HEK293 (cell line): Measurements from ENCODE around the gene GRB10.

ENCODE experiments used
- CTCF ChIA-PET: fragments of 350-600 bp; formaldehyde crosslinking; extraction: SDS; loops from one replicate; lab custom pipeline; 2021; ENCODE audit warnings: antibody characterized with exemption; lab: Yijun Ruan, JAX
- POLR2A ChIA-PET: fragments of 300-600 bp; formaldehyde crosslinking; extraction: SDS; loops from one replicate; lab custom pipeline; 2020; ENCODE audit warnings: antibody characterized with exemption, inconsistent platforms; lab: Yijun Ruan, JAX
- H3K27ac ChIP-seq: fragments of 200-500 bp; sonication (Bioruptor generic); 2 replicates; pipeline ENCODE4 v1.5.1; 2014; ENCODE audit warnings: low read depth, low read length, control low read depth, inconsistent platforms; ENCODE audit errors: extremely low read depth
- H3K36me3 ChIP-seq, 2 experiments: fragments of 200-500 bp in 1 of 2; sonication (Bioruptor generic) in 1 of 2; 1 replicate in 1 of 2; 2 replicates in 1 of 2; pipeline ENCODE4 v1.5.1; 2014 to 2017; ENCODE audit warnings: inconsistent platforms in 2 of 2, low read length in 2 of 2; ENCODE audit not compliant: control insufficient read depth in 2 of 2, insufficient read depth in 1 of 2
- H3K4me1 ChIP-seq: fragments of 200-500 bp; sonication (Bioruptor generic); 2 replicates; pipeline ENCODE4 v1.5.1; 2014; ENCODE audit warnings: mild to moderate bottlenecking, low read length, inconsistent platforms; ENCODE audit not compliant: control insufficient read depth, insufficient read depth
- H3K4me3 ChIP-seq: 2 replicates; pipeline ENCODE4 v1.5.1; 2011; ENCODE audit warnings: low read depth, mild to moderate bottlenecking, control low read depth, low read length, moderate library complexity
- H3K9me3 ChIP-seq: fragments of 200-500 bp; sonication (Bioruptor generic); 2 replicates; pipeline ENCODE4 v1.5.1; 2014; ENCODE audit warnings: low read depth, low read length, inconsistent platforms; ENCODE audit not compliant: control insufficient read depth, insufficient read depth
- EGR2 ChIP-seq: fragments of 450-650 bp; formaldehyde crosslinking; IDR thresholded peaks from 2 replicates; pipeline ENCODE4 v1.5.1; 2016; ENCODE audit warnings: low read depth, missing biosample characterization, missing genetic modification characterization
- TRIM28 ChIP-seq: IDR thresholded peaks from 2 replicates; pipeline ENCODE4 v1.6.1; 2011; ENCODE audit warnings: low read length, control low read depth, borderline replicate concordance
- YY2 ChIP-seq: fragments of 450-650 bp; formaldehyde crosslinking; IDR thresholded peaks from 2 replicates; pipeline ENCODE4 v1.5.1; 2016; ENCODE audit warnings: missing biosample characterization, missing genetic modification characterization
- ZNF184 ChIP-seq: fragments of 450-650 bp; IDR thresholded peaks from 2 replicates; pipeline ENCODE4 v1.5.1; 2018; ENCODE audit warnings: missing biosample characterization, mild to moderate bottlenecking, missing genetic modification characterization
- ZNF223 ChIP-seq: fragments of 450-650 bp; formaldehyde crosslinking; IDR thresholded peaks from 2 replicates; pipeline ENCODE4 v1.5.1; 2016; ENCODE audit warnings: missing biosample characterization, missing genetic modification characterization
- ZNF248 ChIP-seq: fragments of 450-650 bp; formaldehyde crosslinking; IDR thresholded peaks from 2 replicates; pipeline ENCODE4 v1.5.1; 2017; ENCODE audit warnings: missing biosample characterization, missing genetic modification characterization
- ZNF341 ChIP-seq: fragments of 450-650 bp; formaldehyde crosslinking; IDR thresholded peaks from 2 replicates; pipeline ENCODE4; 2016; ENCODE audit warnings: low read depth, missing biosample characterization, missing genetic modification characterization
- ZNF404 ChIP-seq: fragments of 450-650 bp; formaldehyde crosslinking; IDR thresholded peaks from 2 replicates; pipeline ENCODE4 v1.5.1; 2017; ENCODE audit warnings: missing biosample characterization, missing genetic modification characterization
- ZNF473 ChIP-seq: fragments of 450-650 bp; formaldehyde crosslinking; IDR thresholded peaks from 2 replicates; pipeline ENCODE4 v1.5.1; 2017; ENCODE audit warnings: missing biosample characterization, missing genetic modification characterization
- ZNF555 ChIP-seq: fragments of 450-650 bp; formaldehyde crosslinking; conservative IDR thresholded peaks from 2 replicates; pipeline ENCODE4 v1.5.1; 2017; ENCODE audit warnings: missing biosample characterization, mild to moderate bottlenecking, missing genetic modification characterization, inconsistent platforms
- ZNF585B ChIP-seq: fragments of 450-650 bp; formaldehyde crosslinking; IDR thresholded peaks from 2 replicates; pipeline ENCODE4 v1.5.1; 2016; ENCODE audit warnings: missing biosample characterization, missing genetic modification characterization
- ZNF600 ChIP-seq: fragments of 450-650 bp; formaldehyde crosslinking; IDR thresholded peaks from 2 replicates; pipeline ENCODE4 v1.5.1; 2016; ENCODE audit warnings: missing biosample characterization, missing genetic modification characterization
- TF ChIP-seq, protein P1 (sequence below): fragments of 450-650 bp; formaldehyde crosslinking; IDR thresholded peaks from 2 replicates; pipeline ENCODE4 v1.5.1; 2017; ENCODE audit warnings: missing biosample characterization, missing genetic modification characterization
- TF ChIP-seq, protein P2 (sequence below): fragments of 450-650 bp; formaldehyde crosslinking; IDR thresholded peaks from 2 replicates; pipeline ENCODE4 v1.5.1; 2016; ENCODE audit warnings: missing biosample characterization, missing genetic modification characterization
- TF ChIP-seq, protein P3 (sequence below): fragments of 450-650 bp; formaldehyde crosslinking; conservative IDR thresholded peaks from 2 replicates; pipeline ENCODE4 v1.5.1; 2016; ENCODE audit warnings: low read depth, missing biosample characterization, missing genetic modification characterization
- TF ChIP-seq, protein P4 (sequence below): fragments of 450-650 bp; formaldehyde crosslinking; IDR thresholded peaks from 2 replicates; pipeline ENCODE4 v1.5.1; 2016; ENCODE audit warnings: missing biosample characterization, missing genetic modification characterization
- TF ChIP-seq, protein P5 (sequence below): IDR thresholded peaks from 2 replicates; pipeline ENCODE4 v1.6.1; 2011; ENCODE audit warnings: mild to moderate bottlenecking, low read depth, low read length, borderline replicate concordance
- TF ChIP-seq, protein P6 (sequence below): sonication (generic); formaldehyde crosslinking; IDR thresholded peaks from 2 replicates; pipeline ENCODE4 v1.8.1; 2022; ENCODE audit warnings: mild to moderate bottlenecking, moderate library complexity, missing genetic modification reagents
- TF ChIP-seq, protein P7 (sequence below): fragments of 450-650 bp; formaldehyde crosslinking; IDR thresholded peaks from 2 replicates; pipeline ENCODE4 v1.5.1; 2016; ENCODE audit warnings: missing biosample characterization, missing genetic modification characterization, low read depth
- TF ChIP-seq, protein P8 (sequence below): fragments of 450-650 bp; formaldehyde crosslinking; IDR thresholded peaks from 2 replicates; pipeline ENCODE4 v1.5.1; 2016; ENCODE audit warnings: missing biosample characterization, missing genetic modification characterization

GRB10 gene

DNA sequence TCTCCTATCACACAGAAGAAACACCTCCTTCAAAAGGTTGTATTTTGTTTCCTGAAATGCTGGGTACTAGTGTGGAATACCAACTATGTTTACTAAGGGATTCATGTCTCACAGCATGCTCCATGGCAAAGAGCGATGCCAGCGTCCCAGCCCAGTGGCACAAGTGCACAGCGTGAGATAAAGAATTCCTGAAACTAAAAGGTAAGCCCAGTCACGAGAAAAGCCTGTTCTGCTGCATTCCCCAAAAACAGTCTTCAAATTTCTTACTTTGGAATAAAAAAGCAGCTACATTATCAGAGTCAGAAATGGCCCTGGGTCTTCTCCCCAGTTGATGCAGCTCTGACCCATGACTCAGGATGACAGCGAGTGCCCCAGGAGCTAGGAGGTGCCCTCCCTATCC is 164.4 kb downstream of the GRB10 start (continued):
- TF ChIP-seq, protein P1, sequence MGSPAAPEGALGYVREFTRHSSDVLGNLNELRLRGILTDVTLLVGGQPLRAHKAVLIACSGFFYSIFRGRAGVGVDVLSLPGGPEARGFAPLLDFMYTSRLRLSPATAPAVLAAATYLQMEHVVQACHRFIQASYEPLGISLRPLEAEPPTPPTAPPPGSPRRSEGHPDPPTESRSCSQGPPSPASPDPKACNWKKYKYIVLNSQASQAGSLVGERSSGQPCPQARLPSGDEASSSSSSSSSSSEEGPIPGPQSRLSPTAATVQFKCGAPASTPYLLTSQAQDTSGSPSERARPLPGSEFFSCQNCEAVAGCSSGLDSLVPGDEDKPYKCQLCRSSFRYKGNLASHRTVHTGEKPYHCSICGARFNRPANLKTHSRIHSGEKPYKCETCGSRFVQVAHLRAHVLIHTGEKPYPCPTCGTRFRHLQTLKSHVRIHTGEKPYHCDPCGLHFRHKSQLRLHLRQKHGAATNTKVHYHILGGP: no peak
- TF ChIP-seq ZNF404 (tag by site-specific recombination): no peak
- no peak for TF ChIP-seq EGR2 (tag by site-specific recombination)
- TF ChIP-seq ZNF600 (tag by site-specific recombination): no peak
- no peak for TF ChIP-seq ZNF473
- no peak for TF ChIP-seq TRIM28
- TF ChIP-seq, protein P2, sequence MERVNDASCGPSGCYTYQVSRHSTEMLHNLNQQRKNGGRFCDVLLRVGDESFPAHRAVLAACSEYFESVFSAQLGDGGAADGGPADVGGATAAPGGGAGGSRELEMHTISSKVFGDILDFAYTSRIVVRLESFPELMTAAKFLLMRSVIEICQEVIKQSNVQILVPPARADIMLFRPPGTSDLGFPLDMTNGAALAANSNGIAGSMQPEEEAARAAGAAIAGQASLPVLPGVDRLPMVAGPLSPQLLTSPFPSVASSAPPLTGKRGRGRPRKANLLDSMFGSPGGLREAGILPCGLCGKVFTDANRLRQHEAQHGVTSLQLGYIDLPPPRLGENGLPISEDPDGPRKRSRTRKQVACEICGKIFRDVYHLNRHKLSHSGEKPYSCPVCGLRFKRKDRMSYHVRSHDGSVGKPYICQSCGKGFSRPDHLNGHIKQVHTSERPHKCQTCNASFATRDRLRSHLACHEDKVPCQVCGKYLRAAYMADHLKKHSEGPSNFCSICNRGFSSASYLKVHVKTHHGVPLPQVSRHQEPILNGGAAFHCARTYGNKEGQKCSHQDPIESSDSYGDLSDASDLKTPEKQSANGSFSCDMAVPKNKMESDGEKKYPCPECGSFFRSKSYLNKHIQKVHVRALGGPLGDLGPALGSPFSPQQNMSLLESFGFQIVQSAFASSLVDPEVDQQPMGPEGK (tag by site-specific recombination): no peak
- no peak for TF ChIP-seq ZNF341 (tag by site-specific recombination)
- TF ChIP-seq ZNF585B (tag by site-specific recombination): no peak

DNA sequence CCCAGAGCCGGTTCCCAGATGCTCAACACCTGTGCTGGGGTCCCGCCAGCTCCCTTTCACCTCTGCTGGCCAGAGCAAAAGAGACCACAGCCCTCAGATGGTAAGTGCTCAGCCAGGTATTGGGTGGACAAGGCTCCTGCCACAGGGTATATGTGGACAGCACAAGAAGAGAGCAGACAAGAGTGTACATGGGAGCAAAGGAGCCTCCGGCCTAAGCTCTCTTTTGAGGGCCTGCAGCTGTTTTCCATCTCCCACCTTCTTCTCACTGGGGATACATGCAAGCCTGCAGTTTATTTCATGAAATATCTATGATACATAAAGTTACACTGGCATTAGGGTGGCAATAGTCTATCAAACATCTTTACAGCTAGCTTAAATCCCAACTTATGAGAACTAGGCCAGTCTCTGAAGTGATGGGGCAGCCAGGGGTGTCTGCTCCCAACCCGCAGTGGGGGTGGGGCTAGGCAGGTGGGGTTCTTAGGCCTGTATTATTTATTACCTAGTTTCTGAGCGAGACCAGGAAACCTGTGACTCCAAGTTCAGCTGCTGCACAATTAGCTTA is 167.1 kb downstream of the GRB10 start:
- no peaks in the 10 kb centered on the region for H3K4me1 ChIP-seq
- CTCF ChIA-PET: interaction anchor here (0.6 to 1.4 kb wide), 3 partner anchors 10 to 545 kb away, joined by 3 to 5 read pairs (median 5); no protein-coding TSS in a partner anchor
- no peak overlapping the region for H3K4me3 ChIP-seq
- peaks cover 0 to 60% of the 10 kb centered on the region in 2 experiments; a peak in 1 of 3 replicates for H3K36me3 ChIP-seq
- H3K27ac ChIP-seq: no peak overlapping the region
- H3K9me3 ChIP-seq: no peaks in the 10 kb centered on the region
- POLR2A ChIA-PET: no interaction called here
- no peak for TF ChIP-seq ZNF184
- no peak for TF ChIP-seq YY2
- TF ChIP-seq, protein P3, sequence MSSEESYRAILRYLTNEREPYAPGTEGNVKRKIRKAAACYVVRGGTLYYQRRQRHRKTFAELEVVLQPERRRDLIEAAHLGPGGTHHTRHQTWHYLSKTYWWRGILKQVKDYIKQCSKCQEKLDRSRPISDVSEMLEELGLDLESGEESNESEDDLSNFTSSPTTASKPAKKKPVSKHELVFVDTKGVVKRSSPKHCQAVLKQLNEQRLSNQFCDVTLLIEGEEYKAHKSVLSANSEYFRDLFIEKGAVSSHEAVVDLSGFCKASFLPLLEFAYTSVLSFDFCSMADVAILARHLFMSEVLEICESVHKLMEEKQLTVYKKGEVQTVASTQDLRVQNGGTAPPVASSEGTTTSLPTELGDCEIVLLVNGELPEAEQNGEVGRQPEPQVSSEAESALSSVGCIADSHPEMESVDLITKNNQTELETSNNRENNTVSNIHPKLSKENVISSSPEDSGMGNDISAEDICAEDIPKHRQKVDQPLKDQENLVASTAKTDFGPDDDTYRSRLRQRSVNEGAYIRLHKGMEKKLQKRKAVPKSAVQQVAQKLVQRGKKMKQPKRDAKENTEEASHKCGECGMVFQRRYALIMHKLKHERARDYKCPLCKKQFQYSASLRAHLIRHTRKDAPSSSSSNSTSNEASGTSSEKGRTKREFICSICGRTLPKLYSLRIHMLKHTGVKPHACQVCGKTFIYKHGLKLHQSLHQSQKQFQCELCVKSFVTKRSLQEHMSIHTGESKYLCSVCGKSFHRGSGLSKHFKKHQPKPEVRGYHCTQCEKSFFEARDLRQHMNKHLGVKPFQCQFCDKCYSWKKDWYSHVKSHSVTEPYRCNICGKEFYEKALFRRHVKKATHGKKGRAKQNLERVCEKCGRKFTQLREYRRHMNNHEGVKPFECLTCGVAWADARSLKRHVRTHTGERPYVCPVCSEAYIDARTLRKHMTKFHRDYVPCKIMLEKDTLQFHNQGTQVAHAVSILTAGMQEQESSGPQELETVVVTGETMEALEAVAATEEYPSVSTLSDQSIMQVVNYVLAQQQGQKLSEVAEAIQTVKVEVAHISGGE (tag by site-specific recombination): no peak
- no peak for TF ChIP-seq ZNF555 (tag by site-specific recombination)
- TF ChIP-seq ZNF248 (tag by site-specific recombination): no peak
- TF ChIP-seq, protein P4, sequence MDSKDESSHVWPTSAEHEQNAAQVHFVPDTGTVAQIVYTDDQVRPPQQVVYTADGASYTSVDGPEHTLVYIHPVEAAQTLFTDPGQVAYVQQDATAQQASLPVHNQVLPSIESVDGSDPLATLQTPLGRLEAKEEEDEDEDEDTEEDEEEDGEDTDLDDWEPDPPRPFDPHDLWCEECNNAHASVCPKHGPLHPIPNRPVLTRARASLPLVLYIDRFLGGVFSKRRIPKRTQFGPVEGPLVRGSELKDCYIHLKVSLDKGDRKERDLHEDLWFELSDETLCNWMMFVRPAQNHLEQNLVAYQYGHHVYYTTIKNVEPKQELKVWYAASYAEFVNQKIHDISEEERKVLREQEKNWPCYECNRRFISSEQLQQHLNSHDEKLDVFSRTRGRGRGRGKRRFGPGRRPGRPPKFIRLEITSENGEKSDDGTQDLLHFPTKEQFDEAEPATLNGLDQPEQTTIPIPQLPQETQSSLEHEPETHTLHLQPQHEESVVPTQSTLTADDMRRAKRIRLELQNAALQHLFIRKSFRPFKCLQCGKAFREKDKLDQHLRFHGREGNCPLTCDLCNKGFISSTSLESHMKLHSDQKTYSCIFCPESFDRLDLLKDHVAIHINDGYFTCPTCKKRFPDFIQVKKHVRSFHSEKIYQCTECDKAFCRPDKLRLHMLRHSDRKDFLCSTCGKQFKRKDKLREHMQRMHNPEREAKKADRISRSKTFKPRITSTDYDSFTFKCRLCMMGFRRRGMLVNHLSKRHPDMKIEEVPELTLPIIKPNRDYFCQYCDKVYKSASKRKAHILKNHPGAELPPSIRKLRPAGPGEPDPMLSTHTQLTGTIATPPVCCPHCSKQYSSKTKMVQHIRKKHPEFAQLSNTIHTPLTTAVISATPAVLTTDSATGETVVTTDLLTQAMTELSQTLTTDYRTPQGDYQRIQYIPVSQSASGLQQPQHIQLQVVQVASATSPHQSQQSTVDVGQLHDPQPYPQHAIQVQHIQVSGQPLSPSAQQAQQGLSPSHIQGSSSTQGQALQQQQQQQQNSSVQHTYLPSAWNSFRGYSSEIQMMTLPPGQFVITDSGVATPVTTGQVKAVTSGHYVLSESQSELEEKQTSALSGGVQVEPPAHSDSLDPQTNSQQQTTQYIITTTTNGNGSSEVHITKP (tag by site-specific recombination): no peak
- TF ChIP-seq, protein P5, sequence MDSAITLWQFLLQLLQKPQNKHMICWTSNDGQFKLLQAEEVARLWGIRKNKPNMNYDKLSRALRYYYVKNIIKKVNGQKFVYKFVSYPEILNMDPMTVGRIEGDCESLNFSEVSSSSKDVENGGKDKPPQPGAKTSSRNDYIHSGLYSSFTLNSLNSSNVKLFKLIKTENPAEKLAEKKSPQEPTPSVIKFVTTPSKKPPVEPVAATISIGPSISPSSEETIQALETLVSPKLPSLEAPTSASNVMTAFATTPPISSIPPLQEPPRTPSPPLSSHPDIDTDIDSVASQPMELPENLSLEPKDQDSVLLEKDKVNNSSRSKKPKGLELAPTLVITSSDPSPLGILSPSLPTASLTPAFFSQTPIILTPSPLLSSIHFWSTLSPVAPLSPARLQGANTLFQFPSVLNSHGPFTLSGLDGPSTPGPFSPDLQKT: no peak
- TF ChIP-seq, protein P6, sequence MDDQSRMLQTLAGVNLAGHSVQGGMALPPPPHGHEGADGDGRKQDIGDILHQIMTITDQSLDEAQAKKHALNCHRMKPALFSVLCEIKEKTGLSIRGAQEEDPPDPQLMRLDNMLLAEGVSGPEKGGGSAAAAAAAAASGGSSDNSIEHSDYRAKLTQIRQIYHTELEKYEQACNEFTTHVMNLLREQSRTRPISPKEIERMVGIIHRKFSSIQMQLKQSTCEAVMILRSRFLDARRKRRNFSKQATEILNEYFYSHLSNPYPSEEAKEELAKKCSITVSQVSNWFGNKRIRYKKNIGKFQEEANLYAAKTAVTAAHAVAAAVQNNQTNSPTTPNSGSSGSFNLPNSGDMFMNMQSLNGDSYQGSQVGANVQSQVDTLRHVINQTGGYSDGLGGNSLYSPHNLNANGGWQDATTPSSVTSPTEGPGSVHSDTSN (CRISPR knock-in tag): no peak
- TF ChIP-seq, protein P7, sequence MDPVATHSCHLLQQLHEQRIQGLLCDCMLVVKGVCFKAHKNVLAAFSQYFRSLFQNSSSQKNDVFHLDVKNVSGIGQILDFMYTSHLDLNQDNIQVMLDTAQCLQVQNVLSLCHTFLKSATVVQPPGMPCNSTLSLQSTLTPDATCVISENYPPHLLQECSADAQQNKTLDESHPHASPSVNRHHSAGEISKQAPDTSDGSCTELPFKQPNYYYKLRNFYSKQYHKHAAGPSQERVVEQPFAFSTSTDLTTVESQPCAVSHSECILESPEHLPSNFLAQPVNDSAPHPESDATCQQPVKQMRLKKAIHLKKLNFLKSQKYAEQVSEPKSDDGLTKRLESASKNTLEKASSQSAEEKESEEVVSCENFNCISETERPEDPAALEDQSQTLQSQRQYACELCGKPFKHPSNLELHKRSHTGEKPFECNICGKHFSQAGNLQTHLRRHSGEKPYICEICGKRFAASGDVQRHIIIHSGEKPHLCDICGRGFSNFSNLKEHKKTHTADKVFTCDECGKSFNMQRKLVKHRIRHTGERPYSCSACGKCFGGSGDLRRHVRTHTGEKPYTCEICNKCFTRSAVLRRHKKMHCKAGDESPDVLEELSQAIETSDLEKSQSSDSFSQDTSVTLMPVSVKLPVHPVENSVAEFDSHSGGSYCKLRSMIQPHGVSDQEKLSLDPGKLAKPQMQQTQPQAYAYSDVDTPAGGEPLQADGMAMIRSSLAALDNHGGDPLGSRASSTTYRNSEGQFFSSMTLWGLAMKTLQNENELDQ (tag by site-specific recombination): no peak
- TF ChIP-seq, protein P8, sequence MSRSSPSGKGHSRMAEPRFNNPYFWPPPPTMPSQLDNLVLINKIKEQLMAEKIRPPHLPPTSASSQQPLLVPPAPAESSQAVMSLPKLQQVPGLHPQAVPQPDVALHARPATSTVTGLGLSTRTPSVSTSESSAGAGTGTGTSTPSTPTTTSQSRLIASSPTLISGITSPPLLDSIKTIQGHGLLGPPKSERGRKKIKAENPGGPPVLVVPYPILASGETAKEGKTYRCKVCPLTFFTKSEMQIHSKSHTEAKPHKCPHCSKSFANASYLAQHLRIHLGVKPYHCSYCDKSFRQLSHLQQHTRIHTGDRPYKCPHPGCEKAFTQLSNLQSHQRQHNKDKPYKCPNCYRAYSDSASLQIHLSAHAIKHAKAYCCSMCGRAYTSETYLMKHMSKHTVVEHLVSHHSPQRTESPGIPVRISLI (tag by site-specific recombination): no peak
- TF ChIP-seq ZNF223 (tag by site-specific recombination): no peak
